LNCAP (cell line): ENCODE data around the gene TLDC2.

Experiments
- CTCF ChIP-seq: fragments of 450-650 bp; IDR thresholded peaks from 2 replicates; pipeline ENCODE4 v1.5.1; 2017; ENCODE audit warnings: mild to moderate bottlenecking

Gene TLDC2

DNA sequence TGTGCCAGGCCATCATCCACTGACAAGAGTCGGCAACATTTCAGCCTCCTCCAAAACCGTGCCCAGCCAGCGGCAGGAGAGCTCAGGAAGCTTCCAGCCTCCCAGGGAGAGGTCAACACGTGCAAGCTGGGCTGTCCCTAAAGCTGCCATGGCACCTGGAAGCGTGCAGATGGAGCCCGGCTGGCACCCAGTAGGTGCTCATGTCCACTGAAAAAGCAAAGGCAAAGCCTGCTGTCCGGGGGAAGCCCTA, 14.4 kb upstream of the TLDC2 start:
- no peak for TF ChIP-seq CTCF

GRCh38 chr20:36861875-36862801, 13.8 kb upstream of the TLDC2 start:
- TF ChIP-seq CTCF = no peak

GRCh38 chr20:36862857-36863668, 12.9 kb upstream of the TLDC2 start:
- TF ChIP-seq CTCF = no peak

DNA sequence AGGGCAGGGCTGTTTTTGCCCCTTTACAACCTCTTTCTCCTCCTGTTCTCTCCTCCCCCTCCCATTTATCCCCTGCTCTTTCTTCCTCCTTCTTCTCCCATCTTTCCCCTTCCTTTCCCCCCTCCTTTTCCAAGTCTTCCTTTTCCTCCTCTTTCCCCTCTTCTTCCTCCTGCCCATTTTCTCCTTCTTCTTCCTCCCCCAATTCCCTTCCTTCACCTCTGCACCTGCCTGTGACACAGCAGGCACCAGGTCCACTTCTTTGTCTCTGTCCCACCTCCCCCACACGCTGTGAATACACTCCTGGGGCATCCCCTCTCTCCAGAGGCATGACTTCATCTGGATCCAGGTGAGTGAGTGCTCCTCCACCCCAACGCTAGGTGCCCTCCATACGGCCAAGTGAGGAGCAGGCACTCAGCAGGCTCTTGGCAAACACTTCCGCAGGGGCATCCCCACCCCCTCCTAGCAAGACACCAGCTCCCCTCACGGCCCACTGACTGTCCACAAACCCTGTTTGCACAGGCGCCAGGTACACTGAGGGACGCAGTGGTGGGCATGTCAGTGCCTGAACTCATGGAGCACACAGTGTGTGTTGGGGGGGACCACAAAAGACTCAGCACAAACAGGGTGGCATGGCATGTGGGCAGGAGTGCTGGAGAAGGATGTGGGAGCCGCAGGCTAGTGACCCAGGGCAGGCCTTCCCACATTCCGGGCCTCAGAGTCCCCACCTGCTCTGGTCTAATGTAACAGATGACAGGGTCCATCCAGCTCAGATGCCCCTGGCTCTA, 10.7 kb upstream of the TLDC2 start:
- no peak for TF ChIP-seq CTCF

DNA sequence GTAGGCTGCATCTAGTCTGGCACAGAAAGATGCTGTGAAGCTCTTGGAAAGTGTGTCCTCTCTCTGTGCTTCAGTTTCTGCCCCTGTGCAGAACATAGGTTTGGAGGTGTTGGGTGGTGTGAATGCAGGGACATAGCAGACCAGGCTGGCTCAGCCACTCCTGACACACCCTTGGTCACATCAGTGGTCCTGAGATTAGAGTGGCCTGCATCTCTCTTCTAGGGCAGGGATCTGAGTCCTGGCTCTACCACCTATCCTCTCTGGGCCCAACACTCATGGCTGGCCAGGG, 10.1 kb upstream of the TLDC2 start:
- TF ChIP-seq CTCF = no peak

GRCh38 chr20:36866164-36866563, 9.8 kb upstream of the TLDC2 start:
- TF ChIP-seq CTCF = no peak

- TF ChIP-seq CTCF = no peak
Measured at GRCh38 chr20:36866681-36867495, 9.1 kb upstream of the TLDC2 start.
